GM18526 (cell line): ENCODE results near the gene FXYD5.

ENCODE experiments used
- POLR2A ChIP-seq: IDR thresholded peaks from 3 replicates; pipeline ENCODE4 v1.6.1; 2011; ENCODE audit not compliant: insufficient read length; ENCODE audit errors: extremely low read depth

FXYD5 gene

DNA sequence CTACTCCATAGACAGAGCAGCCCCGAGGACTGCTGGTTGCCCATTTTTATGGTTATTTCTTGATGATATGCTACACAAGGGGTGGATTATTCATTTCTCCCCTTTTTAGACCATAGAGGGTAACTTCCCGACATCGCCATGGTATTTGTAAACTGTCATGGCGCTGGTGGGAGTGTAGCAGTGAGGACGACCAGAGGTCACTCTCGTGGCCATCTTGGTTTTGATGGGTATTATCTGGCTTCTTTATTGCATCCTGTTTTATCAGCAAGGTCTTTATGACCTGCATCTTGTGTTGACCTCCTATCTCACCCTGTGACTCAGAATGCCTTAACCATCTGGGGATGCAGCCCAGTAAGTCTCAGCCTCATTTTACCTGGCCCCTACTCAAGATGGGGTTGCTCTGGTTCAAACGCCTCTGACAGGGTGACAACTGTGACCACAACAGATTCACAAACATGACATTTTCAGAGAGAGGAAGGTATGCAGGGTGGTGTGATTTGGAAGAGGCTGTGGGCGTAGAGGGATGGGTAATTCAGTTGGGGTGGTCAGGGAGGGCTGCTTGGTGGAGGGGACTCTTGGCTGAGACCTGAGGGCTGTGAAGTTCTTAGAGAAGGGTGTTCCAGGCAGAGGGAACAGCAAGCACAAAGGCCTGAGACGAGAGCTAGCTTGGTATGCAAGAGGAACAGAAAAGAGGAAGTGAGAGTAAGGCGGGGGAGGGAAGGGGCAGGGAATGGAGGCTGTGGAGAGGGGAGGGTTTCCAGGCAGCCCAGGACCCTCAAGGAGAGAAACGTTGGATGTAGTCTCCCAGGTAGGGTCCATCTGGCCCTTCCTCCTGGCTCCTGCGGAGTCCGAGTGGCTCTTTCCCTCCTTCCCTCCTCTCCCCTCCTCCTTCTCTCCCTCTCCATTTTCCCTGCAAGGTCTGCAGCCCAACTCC is 50.5 kb downstream of the FXYD5 start:
- no peak for TF ChIP-seq POLR2A

DNA sequence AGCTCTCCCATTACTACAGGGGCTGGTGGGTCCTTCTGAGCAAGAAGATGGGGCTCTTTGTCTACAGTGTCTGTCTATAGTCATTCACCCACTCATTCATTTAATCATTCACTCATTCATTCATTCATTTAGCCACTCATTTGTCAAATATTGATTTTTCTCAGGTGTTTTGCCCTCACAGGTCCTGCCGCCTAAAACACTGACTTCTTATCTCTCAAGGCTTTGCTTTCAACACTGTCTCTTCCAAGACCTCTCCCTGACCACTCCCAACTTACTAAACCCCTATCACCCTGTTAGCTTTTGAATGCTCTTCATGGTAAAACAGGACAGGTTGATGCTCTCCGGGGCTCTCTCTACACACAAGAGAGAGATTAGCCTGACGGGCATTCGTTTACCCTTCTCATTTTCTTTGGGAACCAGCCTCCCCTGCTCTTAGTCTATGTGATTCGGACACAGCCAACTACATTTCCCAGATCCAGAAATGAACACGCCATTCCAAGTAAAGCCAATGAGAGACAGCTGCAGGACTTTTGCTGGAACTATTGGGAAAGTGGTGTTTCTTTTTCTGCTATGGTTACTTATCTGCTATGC is 51.3 kb downstream of the FXYD5 start:
- TF ChIP-seq POLR2A = no peak

DNA sequence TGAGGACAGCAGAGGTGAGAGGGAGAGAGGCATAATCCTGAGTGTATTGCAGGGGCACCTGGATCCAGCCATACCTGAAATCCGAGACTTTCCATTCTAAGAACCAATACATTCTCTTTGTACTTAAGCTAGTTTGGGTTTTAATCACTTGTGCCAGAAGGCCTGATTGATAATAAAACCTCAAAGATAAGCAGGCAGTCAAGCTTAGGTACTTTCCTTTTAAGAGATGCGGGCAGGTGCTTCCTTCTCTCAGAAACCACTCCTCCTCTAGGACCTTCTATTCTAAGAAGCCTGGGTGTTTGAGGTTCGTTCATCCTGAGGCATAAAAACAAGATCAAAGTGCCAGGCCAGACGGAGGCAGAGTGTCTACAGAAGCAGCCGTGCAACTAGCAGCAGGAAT is 51.8 kb downstream of the FXYD5 start:
- no peak for TF ChIP-seq POLR2A

DNA sequence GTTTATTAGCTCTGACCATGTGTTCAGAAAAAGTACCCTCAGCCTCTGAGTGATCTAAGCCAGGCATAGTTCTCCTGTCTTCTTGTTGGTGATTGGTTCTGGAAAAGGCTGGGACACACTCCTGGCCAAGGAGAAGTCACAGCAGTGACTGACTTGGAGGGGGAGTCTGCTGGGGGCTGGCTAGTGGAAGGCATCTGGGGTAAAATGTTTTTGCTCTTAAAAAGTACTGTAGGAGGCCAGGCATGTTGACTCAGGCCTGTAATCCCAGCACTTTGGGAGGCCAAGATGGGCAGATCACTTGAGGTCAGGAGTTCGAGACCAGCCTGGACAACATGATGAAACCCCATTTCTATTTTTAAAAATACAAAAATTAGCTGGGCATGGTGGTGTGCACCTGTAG is 52.3 kb downstream of the FXYD5 start:
- no peak for TF ChIP-seq POLR2A

DNA sequence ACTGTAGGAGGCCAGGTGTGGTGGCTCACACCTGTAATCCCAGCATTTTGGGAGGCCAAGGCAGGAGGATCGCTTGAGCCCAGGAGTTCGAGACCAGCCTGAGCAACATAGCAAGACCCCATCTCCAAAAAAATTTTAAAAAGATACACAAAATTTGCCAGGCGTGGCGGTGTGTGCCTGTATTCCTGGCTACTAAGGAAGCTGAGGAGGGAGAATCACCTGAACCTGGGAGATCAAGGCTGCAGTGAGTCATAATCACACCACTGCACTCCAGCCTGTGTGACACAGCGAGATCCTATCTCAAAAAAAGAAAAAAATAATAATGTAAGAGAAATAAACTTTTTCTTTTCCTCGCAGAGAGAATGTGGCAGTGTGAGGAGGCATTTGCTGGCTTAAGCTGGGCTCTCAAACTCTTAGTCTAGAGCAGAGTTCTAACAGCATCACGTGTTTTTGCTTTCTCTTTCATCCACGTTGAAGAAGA is 52.9 kb downstream of the FXYD5 start:
- TF ChIP-seq POLR2A = no peak

DNA sequence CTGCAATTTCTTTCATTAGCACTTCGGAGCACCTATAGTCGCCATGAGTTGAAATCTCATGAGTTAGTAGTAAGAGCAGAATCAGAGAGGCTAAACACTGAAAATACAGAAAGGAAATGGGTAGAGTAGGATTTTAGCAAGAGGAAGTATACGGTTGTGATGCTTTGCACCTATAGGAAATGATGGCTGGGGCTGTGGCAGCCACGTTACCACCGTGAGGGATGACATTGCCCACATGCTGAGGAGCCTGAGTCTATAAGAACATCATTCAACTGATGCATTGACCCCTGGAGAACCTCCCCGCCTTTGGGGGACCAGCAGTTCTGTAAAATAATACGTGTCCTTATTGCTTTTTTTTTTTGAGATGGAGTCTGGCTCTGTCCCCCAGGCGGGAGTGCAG is 53.6 kb downstream of the FXYD5 start:
- TF ChIP-seq POLR2A = no peak

DNA sequence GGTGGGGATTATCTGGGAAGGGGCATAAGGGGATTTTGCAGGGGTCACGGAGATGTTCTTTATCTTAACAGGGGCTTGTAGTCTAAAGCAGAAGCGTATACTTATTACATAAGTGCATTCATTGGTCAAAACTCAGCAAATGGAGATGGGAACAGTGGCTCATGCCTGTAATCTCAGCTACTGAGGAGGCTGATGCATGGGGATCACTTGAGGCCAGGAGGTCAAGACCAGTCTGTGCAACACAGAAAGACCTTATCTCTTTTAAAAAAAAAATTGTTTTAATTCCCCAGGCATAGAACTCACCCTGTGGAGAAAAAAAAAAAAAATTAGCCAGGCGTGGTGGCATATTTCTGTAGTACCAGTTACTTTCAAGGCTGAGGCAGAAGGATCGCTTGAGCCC is 55.1 kb downstream of the FXYD5 start:
- no peak for TF ChIP-seq POLR2A

DNA sequence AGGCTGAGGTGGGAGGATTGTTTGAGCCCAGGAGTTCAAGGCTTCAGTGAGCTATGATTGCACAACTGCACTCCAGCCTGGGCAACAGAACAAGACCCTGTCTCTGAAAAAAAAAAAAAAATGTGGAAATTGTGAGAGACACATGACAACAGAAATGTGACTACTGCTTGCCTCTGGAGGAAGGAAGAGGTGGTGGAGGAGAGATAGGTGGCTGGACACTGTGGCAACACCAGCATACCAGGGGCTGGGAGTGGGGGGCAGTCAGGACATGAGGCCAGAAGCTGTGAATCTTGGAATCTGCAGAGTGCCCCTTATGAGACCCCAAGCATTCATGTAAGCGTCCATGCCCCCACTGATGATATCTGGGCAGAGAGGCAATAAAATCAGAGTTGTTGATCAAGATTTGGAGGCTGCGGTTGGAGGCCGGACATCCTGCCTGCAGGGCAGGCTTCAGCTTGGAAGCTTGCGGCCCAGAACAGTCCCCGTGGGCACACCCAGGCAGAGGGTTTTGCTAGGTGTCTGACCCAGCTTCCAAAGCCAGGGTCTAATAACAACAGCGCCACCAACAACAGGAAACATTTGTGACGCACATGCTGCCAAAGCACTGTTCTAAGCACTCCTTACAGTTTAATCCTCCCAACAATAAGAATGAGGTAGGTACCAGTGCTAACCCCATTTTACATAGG is 57.2 kb downstream of the FXYD5 start:
- TF ChIP-seq POLR2A = no peak

DNA sequence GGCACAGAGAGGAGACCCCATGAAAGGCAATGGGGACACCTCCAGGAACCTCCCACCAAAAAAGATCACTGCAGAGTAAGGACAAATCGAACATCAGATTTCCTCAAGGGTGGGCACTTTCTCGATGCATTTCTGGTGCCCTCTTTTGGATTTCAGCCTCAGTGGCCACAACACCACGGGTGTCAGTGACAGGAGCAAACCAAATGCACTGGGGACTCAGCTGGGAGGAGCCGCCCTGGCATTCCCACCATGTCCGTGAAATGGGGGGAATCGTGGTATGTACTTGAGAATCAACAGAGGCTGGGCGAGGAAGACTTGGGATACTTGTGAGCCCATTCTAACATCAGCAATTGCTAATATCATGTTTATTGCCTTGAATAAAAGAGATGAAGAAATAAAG is 57.7 kb downstream of the FXYD5 start:
- no peak for TF ChIP-seq POLR2A

DNA sequence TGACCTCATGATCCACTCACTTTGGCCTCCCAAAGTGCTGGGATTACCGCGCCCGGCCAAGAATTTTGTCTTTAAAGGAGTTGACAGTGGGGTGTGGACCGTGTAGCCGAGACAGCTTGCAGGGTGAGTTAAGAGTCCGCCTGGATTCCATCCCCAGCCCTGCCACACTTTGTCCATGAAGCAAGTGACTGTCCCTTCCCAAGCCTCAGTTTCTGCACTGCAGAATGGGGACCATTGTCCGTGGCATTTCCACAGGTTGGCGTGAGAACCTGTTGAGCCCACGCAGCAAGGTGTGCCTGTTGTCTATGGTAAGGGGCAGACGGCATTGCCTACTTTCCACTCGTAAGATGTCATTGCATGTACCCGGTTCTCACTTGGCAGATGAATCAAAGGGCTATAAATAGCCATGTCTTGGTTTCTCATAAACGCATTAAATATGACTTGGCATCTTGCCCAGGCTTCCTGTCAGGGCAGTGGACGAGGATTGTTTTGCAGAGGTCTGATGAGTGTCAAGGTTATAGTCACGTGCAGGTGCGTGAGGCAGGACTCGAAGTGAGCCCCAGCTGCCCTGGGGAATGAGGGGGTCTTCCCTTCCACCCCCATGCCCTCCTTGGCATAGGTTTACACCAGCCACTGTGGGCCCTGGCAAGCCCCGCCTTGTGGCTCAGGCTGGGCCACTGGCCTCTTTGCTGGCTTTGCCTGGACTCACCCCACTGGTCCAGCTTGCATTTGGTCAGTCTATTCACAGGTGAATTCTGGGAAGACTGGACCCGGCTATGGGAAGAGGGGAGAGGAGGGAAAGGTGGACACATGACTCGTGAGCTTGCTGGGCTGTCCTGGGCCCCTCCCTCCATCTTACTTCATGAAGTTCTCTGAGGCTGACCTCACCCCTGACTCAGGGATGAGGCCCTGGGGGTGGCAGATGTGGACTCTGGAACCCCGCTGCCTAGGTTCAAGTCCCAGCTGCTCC is 59.4 kb downstream of the FXYD5 start:
- TF ChIP-seq POLR2A = no peak

DNA sequence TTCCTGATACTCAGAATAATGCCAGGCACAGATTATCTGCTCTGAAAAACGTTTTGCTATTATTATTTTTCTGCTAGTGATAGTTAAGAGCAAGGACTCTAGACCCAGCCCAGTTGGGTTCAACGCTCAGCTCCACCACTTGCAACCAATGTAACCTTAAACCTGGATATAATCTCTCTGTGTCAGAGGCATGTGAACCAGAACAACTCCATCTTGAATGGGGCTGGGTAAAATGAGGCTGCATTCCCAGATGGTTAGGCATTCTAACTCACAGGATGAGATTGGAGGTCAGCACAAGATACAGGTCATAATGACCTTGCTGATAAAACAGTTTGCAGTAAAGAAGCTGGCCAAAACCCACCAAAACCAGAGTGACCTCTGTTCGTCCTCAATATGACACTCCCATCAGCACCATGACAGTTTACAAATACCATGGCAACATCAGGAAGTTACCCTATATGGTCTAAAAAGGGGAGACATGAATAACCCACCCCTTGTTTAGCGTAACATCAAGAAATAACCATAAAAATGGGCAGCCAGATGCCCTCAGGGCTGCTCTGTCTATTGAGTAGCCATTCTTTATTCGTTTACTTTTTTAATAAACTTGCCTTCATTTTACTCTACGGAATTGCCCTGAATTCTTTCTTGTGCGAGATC is 60.4 kb downstream of the FXYD5 start:
- TF ChIP-seq POLR2A = no peak

DNA sequence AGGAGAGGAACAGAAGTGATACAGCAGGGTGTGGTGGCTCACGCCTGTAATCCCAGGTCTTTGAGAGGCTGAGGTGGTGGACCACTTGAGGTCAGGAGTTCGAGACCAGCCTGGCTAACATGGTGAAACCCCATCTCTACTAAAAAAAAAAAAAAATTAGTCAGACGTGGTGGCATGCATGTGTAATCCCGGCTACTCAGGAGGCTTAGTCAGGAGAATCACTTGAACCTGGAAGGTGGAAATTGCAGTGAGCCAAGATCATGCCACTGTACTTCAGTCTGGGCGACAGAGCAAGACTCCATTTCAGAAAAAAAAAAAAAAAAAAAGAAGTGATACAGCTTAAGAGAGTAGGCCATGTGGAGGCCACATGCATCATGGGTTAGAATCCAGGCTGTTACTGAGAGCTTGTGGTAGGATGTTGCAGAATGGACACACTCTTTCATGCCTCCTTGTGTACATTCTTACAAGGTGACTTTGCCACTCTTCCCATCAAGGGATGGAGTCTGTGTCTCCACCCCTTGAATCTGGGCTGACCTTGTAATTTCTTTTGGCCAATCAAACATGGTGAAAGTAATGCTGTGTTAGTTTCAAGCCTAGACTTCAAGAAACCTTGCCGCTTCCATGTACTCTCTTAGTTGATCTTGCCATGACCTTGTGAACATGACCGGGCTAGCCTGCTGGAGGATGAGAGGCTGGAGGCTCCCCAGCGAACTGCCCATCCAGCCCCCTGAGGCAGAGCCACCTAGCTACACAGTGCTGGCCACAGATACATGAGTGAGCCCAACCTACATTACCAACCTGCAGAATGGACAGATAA is 61.7 kb downstream of the FXYD5 start:
- no peak for TF ChIP-seq POLR2A

DNA sequence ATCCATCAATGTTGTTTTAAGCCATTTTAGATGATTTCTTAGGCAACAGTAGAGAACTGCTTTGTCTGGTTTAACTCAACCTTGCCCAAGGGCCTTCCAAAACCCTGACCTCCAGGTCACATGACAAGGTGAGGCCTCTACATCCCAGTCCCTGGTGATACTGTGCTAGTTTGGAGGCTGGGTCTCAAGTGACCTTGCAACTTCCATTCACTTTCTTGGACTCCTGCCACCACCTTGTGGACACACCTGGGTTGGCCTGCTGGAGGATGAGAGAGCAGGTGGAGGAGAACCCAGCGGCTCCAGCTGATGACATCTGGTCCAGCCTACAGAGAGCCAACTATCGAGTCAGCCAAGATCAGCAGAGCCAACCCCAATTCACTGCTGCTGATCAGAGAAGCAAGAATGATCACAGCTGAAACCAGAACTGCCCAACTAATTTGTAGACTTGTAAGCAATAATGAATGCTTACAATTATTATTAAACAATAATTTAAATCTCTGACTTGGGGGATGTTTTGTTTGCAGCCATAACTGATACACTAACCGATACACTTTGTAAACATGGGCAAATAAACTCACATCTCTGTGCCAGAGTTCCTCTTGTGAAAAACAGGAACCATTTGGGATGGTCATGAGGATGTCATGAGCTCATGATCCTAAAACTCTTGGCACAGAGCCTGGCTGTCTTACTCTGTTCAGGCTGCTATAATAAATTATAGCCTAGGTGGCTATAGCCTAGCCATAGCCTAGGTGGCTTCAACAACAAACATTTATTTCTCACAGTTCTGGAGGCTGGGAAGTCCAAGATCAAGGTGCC is 62.5 kb downstream of the FXYD5 start:
- TF ChIP-seq POLR2A = no peak

DNA sequence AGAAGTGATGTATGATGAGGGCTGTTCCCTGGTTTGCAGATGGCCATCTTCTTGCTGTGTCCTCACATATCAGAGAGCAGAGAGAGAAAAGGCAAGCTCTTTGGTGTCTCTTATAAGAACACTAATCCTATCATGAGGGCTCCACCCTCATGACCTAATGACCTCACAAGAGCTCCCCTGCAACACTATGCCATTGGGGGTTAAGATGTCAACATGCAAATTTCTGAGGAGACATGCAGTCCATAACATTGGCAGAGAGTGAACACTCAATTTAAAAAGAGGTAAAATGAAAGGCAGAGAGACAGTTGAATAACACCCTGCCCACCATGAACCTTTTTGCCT is 63.1 kb downstream of the FXYD5 start:
- TF ChIP-seq POLR2A = no peak
